GM10847 (cell line): ENCODE results near the gene UBN1.

Source experiments
- POLR2A ChIP-seq: IDR thresholded peaks from 2 replicates; pipeline ENCODE4 v1.6.1; 2011; ENCODE audit not compliant: insufficient read length; ENCODE audit errors: extremely low read depth

The UBN1 gene

GRCh38 chr16:4897328-4897727 lies 50.0 kb downstream of the UBN1 start:
- no peak for TF ChIP-seq POLR2A

- no peak for TF ChIP-seq POLR2A
Measured at GRCh38 chr16:4898811-4899473, 51.7 kb downstream of the UBN1 start.

GRCh38 chr16:4899474-4899846 lies 52.2 kb downstream of the UBN1 start:
- no peak for TF ChIP-seq POLR2A

- no peak for TF ChIP-seq POLR2A
Measured at GRCh38 chr16:4900036-4900435, 52.8 kb downstream of the UBN1 start.

- no peak for TF ChIP-seq POLR2A
Measured at GRCh38 chr16:4900750-4901149, 53.5 kb downstream of the UBN1 start.

GRCh38 chr16:4902038-4902437 lies 54.8 kb downstream of the UBN1 start:
- TF ChIP-seq POLR2A = no peak

GRCh38 chr16:4904108-4904941 lies 57.0 kb downstream of the UBN1 start:
- TF ChIP-seq POLR2A = no peak

- TF ChIP-seq POLR2A = no peak
Measured at GRCh38 chr16:4904942-4905615, 57.8 kb downstream of the UBN1 start.

GRCh38 chr16:4908854-4909401 lies 61.6 kb downstream of the UBN1 start:
- no peak for TF ChIP-seq POLR2A

- no peak for TF ChIP-seq POLR2A
Measured at GRCh38 chr16:4909825-4910224, 62.5 kb downstream of the UBN1 start.

GRCh38 chr16:4910828-4911227 lies 63.5 kb downstream of the UBN1 start:
- no peak for TF ChIP-seq POLR2A

GRCh38 chr16:4911970-4912386 lies 64.7 kb downstream of the UBN1 start:
- no peak for TF ChIP-seq POLR2A

- no peak for TF ChIP-seq POLR2A
Measured at GRCh38 chr16:4913130-4913773, 66.0 kb downstream of the UBN1 start.

- TF ChIP-seq POLR2A = no peak
Measured at GRCh38 chr16:4913774-4914525, 66.7 kb downstream of the UBN1 start.
